K562 (cell line): ENCODE data around the gene LAMA3. TPM values are rescaled to one million over a fixed set of nuclear protein-coding genes. Genes with fewer than 3 reads are reported as not detected.

ENCODE experiments used
- ATAC-seq: fragments of 200-7000 bp; cut with Tn5 transposase; 3 replicates; pipeline ENCODE4 v1.9.1; 2020; ENCODE audit warnings: moderate library complexity
- BruUV-seq: library from RNA; stranded (reverse); fragments of 400-500 nt; replicated peaks from 2 replicates; lab custom pipeline; 2021; lab: Mats Ljungman, UMichigan
- CTCF ChIA-PET: fragments of 300-600 bp; formaldehyde crosslinking; extraction: SDS; loops from one replicate; lab custom pipeline; 2021; ENCODE audit warnings: low intra/inter-chr PET ratio; lab: Yijun Ruan, JAX
- POLR2A ChIA-PET: fragments of 300-600, 350-650 bp; sonication (Branson Sonifier 250); formaldehyde crosslinking; extraction: SDS; loops from one replicate; lab custom pipeline; 2021; ENCODE audit warnings: antibody characterized with exemption, inconsistent platforms; lab: Yijun Ruan, JAX
- DNase-seq, 4 experiments: peaks; one replicate each; pipeline versions ENCODE4 v3.0.0 to v3.0.0-alpha.2; 2011 to 2018; ENCODE audit warnings: low spot score in 3 of 4, mixed read lengths in 3 of 4; ENCODE audit errors: extremely low read depth in 1 of 4
- FAIRE-seq: peaks from 2 replicates; lab custom pipeline; 2011; peaks lifted over from hg19 to GRCh38; lab: Jason Lieb, UNC
- H2AFZ ChIP-seq: 2 replicates; pipeline ENCODE4 v1.6.0; 2011; ENCODE audit warnings: low read depth, low read length, control low read depth, inconsistent platforms
- H3K27ac ChIP-seq: fragments of 200-600 bp; 3 replicates; pipeline ENCODE4 v1.8.0; 2011; ENCODE audit warnings: low read depth, mild to moderate bottlenecking, control low read depth, inconsistent platforms, low read length, moderate library complexity, mixed read lengths; ENCODE audit errors: extremely low read depth
- H3K27me3 ChIP-seq, 2 experiments: fragments of 300-600 bp in 1 of 2; 2 replicates in 1 of 2; 3 replicates in 1 of 2; pipeline versions ENCODE4 v1.6.0 to v1.8.0; 2011; ENCODE audit warnings: inconsistent platforms in 2 of 2, low read length in 2 of 2, mild to moderate bottlenecking in 1 of 2, mixed read lengths in 1 of 2, moderate library complexity in 1 of 2; ENCODE audit not compliant: control insufficient read depth in 2 of 2, insufficient read depth in 2 of 2
- H3K36me3 ChIP-seq: fragments of 300-600 bp; 3 replicates; pipeline ENCODE4 v1.8.0; 2011; ENCODE audit warnings: mild to moderate bottlenecking, low read length, inconsistent platforms; ENCODE audit not compliant: control insufficient read depth, insufficient read depth
- H3K4me1 ChIP-seq, 2 experiments: fragments of 200-600 bp in 1 of 2; replicated peaks in 1 of 2; 2 replicates in 1 of 2; 3 replicates in 1 of 2; pipeline versions ENCODE4 v1.5.1 to v1.8.0; 2011; ENCODE audit warnings: inconsistent platforms in 2 of 2, low read length in 2 of 2, mild to moderate bottlenecking in 1 of 2, mixed read lengths in 1 of 2, moderate library complexity in 1 of 2; ENCODE audit not compliant: control insufficient read depth in 2 of 2, insufficient read depth in 2 of 2
- H3K4me2 ChIP-seq: 2 replicates; pipeline ENCODE4 v1.6.1; 2011; ENCODE audit warnings: low read length, control low read depth, inconsistent platforms, mixed read lengths; ENCODE audit not compliant: insufficient read depth
- H3K4me3 ChIP-seq: fragments of 200-600 bp; sonication (generic), shearing (Covaris generic); 2 replicates; pipeline ENCODE4 v1.5.1; 2016; ENCODE audit warnings: control low read depth, inconsistent platforms
- H3K79me2 ChIP-seq: fragments of 200-600 bp; 3 replicates; pipeline ENCODE4 v1.8.0; 2011; ENCODE audit warnings: low read length, inconsistent platforms; ENCODE audit not compliant: control insufficient read depth, insufficient read depth
- H3K9ac ChIP-seq, 2 experiments: 2 replicates each; pipeline versions ENCODE4 v1.6.0 to v1.6.1; 2011; ENCODE audit warnings: low read depth in 2 of 2, low read length in 2 of 2, control low read depth in 1 of 2, inconsistent platforms in 1 of 2, mild to moderate bottlenecking in 1 of 2, mixed read lengths in 1 of 2; ENCODE audit not compliant: insufficient read depth in 1 of 2
- H3K9me1 ChIP-seq: one replicate; pipeline ENCODE4 v1.6.0; 2011; ENCODE audit warnings: inconsistent platforms, mild to moderate bottlenecking, low read length, moderate library complexity; ENCODE audit not compliant: control insufficient read depth, insufficient read depth
- H3K9me3 ChIP-seq: replicated peaks from 2 replicates; pipeline ENCODE4 v1.5.1; 2011; ENCODE audit warnings: low read depth, low read length, inconsistent platforms; ENCODE audit not compliant: control insufficient read depth, insufficient read depth
- H4K20me1 ChIP-seq: replicated peaks from 2 replicates; pipeline ENCODE4 v1.6.1; 2011; ENCODE audit warnings: low read length, inconsistent platforms, mixed read lengths; ENCODE audit not compliant: control insufficient read depth, insufficient read depth
- ATF6 ChIP-seq: sonication (generic); formaldehyde crosslinking; IDR thresholded peaks from 2 replicates; pipeline ENCODE4 v1.4.0; 2020; ENCODE audit warnings: mild to moderate bottlenecking, missing genetic modification reagents
- GTF2F1 ChIP-seq: IDR thresholded peaks from 2 replicates; pipeline ENCODE4 v1.6.1; 2011; ENCODE audit warnings: low read depth, low read length, improper control_type of control experiment
- ZNF232 ChIP-seq: sonication (generic); formaldehyde crosslinking; IDR thresholded peaks from 2 replicates; pipeline ENCODE4 v1.8.0; 2022; ENCODE audit warnings: mild to moderate bottlenecking, missing genetic modification reagents
- WGBS: fragments of 100-300 bp; shearing (Covaris generic); methylation state at CpG from one replicate; pipeline ENCODE4 v1.1.6; 2016; ENCODE audit warnings: low coverage, mixed read lengths; ENCODE audit not compliant: insufficient coverage; ENCODE audit errors: missing lambda C conversion rate; 5-methylcytosine and 5-hydroxymethylcytosine counted together
- in situ Hi-C: fragments of 300-500 bp; cut with MboI; formaldehyde crosslinking; loops from 4 replicates; pipeline ENCODE4 v1.15.0; 2018; ENCODE audit warnings: inconsistent platforms, mixed read lengths
- intact Hi-C: fragments of 100-400 bp; cut with micrococcal nuclease; formaldehyde crosslinking; loops from 2 replicates; pipeline ENCODE4 v1.14.2; 2022
- polyA plus RNA-seq, 8 experiments: library from polyadenylated mRNA; depleted of rRNA in 4 of 8; stranded (reverse) in 5 of 8; unstranded in 3 of 8; fragments of >200 nt; fragmentation: Nextera tagmentation in 2 of 8; fragmentation: Illumina TruSeq in 1 of 8; extraction: Ambion mirVana in 2 of 8; extraction: Trizol in 1 of 8; gene quantifications; 2 replicates each; pipeline versions ENCODE4 v1.2.1 to v1.2.3, GENCODE V29; 2011 to 2014; ENCODE audit warnings: inconsistent platforms in 1 of 8, missing spikeins in 1 of 8
- total RNA-seq, 7 experiments: library from RNA; depleted of rRNA in 6 of 7; stranded (reverse); fragments of >200 nt in 6 of 7; fragmentation: Illumina TruSeq in 2 of 7; extraction: Trizol in 2 of 7; gene quantifications; 2 replicates each; pipeline versions ENCODE4 v1.2.1 to v1.2.3, GENCODE V29; 2011 to 2021; ENCODE audit warnings: low replicate concordance in 1 of 7
- TF ChIP-seq, protein P1 (sequence below): fragments of 450-650 bp; IDR thresholded peaks from 2 replicates; pipeline ENCODE4 v1.6.1; 2017; ENCODE audit warnings: antibody characterized with exemption, mild to moderate bottlenecking

LAMA3 gene
- total and polyA plus RNA-seq, 9 of the 15 experiments (the other 6 are each of a cell fraction or from before 2014, with no cell fraction given): 0.07 TPM; not detected in 8

- no peak for FAIRE-seq
- Histone ChIP-seq H4K20me1 (no peaks in the 10 kb centered on the region), H3K27ac (no peak overlapping the region), H2AFZ (no peak overlapping the region), H3K27me3 (peaks cover under 1 to 3% of the 10 kb centered on the region in 2 experiments; a peak in 2 of 5 replicates), H3K9ac (no peak overlapping the region), H3K9me3 (no peaks in the 10 kb centered on the region), H3K79me2 (no peaks in the 10 kb centered on the region), H3K9me1 (no peaks in the 10 kb centered on the region), H3K4me2 (no peak overlapping the region), H3K4me1 (no peaks in the 10 kb centered on the region), H3K4me3 (no peak overlapping the region), H3K36me3 (no peaks in the 10 kb centered on the region)
- WGBS: 4% methylated on average over 6 of the region's 6 CpGs
- BruUV-seq: no TSS peak
- no peak for DNase-seq
- ChIA-PET CTCF (no interaction called here), POLR2A (no interaction called here)
- ATAC-seq: no peak
- intact Hi-C loops (no loop called here), in situ Hi-C loops (no loop called here)
- TF ChIP-seq ZNF232 (CRISPR knock-in tag): no peak
Observed at GRCh38 chr18:23793985-23794867, 105.0 kb downstream of the LAMA3 start.

DNA sequence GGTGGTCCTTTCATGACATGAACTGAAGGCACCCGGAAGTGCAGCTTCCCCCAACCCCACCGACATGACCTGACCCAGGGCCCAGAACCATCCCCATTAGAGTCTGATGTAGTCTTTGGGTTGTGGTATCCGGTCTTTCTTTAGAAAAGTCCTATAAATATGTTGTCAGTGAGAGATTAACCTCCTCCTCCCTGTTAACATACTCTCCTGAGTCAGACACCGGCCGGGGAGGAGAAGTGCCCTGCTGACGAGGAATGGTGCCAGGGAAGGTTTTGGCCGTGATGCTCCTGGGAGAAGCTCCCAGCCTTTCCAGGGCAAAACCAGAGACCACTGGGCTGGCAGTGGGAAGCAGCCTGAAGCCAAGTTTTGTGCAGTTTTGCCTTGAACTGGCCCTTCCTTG lies 109.0 kb downstream of the LAMA3 start:
- FAIRE-seq (no peak), ATAC-seq (no peak), DNase-seq (no peak)
- no peak overlapping the region for H3K4me3 ChIP-seq
- WGBS: 0% methylated on average over 7 of the region's 7 CpGs
- no peaks in the 10 kb centered on the region for H3K79me2 ChIP-seq
- no peak overlapping the region for H2AFZ ChIP-seq
- no peak overlapping the region for H3K27ac ChIP-seq
- no peaks in the 10 kb centered on the region for H3K36me3 ChIP-seq
- BruUV-seq: no TSS peak
- H3K27me3 ChIP-seq: peaks cover 4 to 6% of the 10 kb centered on the region in 2 experiments; a peak in 2 of 5 replicates
- in situ Hi-C loops (no loop called here), intact Hi-C loops (no loop called here)
- no peaks in the 10 kb centered on the region for H3K9me1 ChIP-seq
- no peak overlapping the region for H3K9ac ChIP-seq
- no peaks in the 10 kb centered on the region for H3K9me3 ChIP-seq
- no peaks in the 10 kb centered on the region for H3K4me1 ChIP-seq
- no peak overlapping the region for H3K4me2 ChIP-seq
- POLR2A ChIA-PET: no interaction called here
- no peaks in the 10 kb centered on the region for H4K20me1 ChIP-seq
- CTCF ChIA-PET: no interaction called here
- TF ChIP-seq, protein P1, sequence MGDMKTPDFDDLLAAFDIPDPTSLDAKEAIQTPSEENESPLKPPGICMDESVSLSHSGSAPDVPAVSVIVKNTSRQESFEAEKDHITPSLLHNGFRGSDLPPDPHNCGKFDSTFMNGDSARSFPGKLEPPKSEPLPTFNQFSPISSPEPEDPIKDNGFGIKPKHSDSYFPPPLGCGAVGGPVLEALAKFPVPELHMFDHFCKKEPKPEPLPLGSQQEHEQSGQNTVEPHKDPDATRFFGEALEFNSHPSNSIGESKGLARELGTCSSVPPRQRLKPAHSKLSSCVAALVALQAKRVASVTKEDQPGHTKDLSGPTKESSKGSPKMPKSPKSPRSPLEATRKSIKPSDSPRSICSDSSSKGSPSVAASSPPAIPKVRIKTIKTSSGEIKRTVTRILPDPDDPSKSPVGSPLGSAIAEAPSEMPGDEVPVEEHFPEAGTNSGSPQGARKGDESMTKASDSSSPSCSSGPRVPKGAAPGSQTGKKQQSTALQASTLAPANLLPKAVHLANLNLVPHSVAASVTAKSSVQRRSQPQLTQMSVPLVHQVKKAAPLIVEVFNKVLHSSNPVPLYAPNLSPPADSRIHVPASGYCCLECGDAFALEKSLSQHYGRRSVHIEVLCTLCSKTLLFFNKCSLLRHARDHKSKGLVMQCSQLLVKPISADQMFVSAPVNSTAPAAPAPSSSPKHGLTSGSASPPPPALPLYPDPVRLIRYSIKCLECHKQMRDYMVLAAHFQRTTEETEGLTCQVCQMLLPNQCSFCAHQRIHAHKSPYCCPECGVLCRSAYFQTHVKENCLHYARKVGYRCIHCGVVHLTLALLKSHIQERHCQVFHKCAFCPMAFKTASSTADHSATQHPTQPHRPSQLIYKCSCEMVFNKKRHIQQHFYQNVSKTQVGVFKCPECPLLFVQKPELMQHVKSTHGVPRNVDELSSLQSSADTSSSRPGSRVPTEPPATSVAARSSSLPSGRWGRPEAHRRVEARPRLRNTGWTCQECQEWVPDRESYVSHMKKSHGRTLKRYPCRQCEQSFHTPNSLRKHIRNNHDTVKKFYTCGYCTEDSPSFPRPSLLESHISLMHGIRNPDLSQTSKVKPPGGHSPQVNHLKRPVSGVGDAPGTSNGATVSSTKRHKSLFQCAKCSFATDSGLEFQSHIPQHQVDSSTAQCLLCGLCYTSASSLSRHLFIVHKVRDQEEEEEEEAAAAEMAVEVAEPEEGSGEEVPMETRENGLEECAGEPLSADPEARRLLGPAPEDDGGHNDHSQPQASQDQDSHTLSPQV: no peak
- no peak for TF ChIP-seq GTF2F1
- no peak for TF ChIP-seq ATF6 (CRISPR knock-in tag)
